Spinal cord (tissue), 10 donors: ENCODE data around the gene LRRC14B. TPM values are rescaled to one million over a fixed set of nuclear protein-coding genes. Genes with fewer than 3 reads are reported as not detected.
"Not testable (repeated sequence)": the region's sequence is repeated elsewhere in the genome, so short reads cannot be mapped to it uniquely, and the experiment has no call there.

Source experiments
- DNase-seq, 6 donors: peaks; one replicate each; pipeline versions ENCODE4 v3.0.0 to v3.0.0-alpha.2; 2013 to 2015; ENCODE audit warnings: low spot score in 6 of 6, low read depth in 4 of 6
- H3K27ac ChIP-seq: one replicate; pipeline ENCODE4 v1.5.1; 2013; ENCODE audit warnings: low read depth, low read length, control low read depth
- H3K27me3 ChIP-seq: one replicate; pipeline ENCODE4 v1.6.1; 2013; ENCODE audit warnings: low read length; ENCODE audit not compliant: control insufficient read depth, insufficient read depth
- H3K36me3 ChIP-seq: one replicate; pipeline ENCODE4 v1.6.1; 2013; ENCODE audit warnings: low read length; ENCODE audit not compliant: control insufficient read depth, insufficient read depth
- H3K4me1 ChIP-seq: one replicate; pipeline ENCODE4 v1.6.1; 2013; ENCODE audit warnings: low read length; ENCODE audit not compliant: control insufficient read depth, insufficient read depth
- H3K4me3 ChIP-seq: one replicate; pipeline ENCODE4 v1.5.1; 2013; ENCODE audit warnings: low read depth, low read length, control low read depth
- H3K9me3 ChIP-seq: one replicate; pipeline ENCODE4 v1.6.1; 2013; ENCODE audit warnings: low read length; ENCODE audit not compliant: control insufficient read depth, insufficient read depth
- WGBS: methylation state at CpG from one replicate; pipeline ENCODE4 v1.1.5; 2013; ENCODE audit warnings: missing lambda C conversion rate; ENCODE audit not compliant: insufficient coverage; 5-methylcytosine and 5-hydroxymethylcytosine counted together
- polyA plus RNA-seq, 2 donors: library from polyadenylated mRNA; unstranded; fragments of 120-200 nt; gene quantifications; one replicate each; pipeline ENCODE4 v1.2.1, GENCODE V29; 2013; ENCODE audit not compliant: insufficient read length in 2 of 2
- small RNA-seq: library from RNA; depleted of rRNA; stranded (forward); fragments of <200 nt; gene quantifications from one replicate; pipeline ENCODE3, GENCODE V24; 2014; ENCODE audit warnings: low replicate concordance
- total RNA-seq, 2 donors: library from RNA; depleted of rRNA in 1 of 2; stranded (reverse); fragments of 120-200 nt in 1 of 2; fragments of >200 nt in 1 of 2; gene quantifications; one replicate each; pipeline versions ENCODE4 v1.2.3 to v1.2.4, GENCODE V29; 2013 to 2014
- donor health status: healthy.

Gene LRRC14B
- total and polyA plus RNA-seq, 4 donors, result 0.39 to 2.7 (median 1.1) TPM

DNA sequence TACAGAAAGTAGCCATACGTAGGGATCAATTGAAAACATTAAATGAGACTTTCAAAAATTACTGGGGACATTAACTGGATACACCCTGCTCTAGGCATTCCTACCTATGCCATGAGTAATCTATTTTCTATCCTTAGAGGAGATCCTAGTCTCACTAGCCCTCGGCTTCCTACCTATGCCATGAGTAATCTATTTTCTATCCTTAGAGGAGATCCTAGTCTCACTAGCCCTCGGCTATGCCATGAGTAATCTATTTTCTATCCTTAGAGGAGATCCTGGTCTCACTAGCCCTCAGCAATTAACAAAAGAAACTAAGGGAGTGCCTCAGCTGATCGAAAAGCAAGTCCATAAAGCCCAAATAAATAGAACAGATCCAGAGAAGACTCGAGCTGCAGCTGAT lies 54.4 kb downstream of the LRRC14B start:
- WGBS, result 81% methylated on average over 3 of the region's 5 CpGs
- DNase-seq, H3K4me1 ChIP-seq, H3K27ac ChIP-seq, H3K4me3 ChIP-seq, H3K9me3 ChIP-seq, H3K27me3 ChIP-seq: not testable (repeated sequence)
- peaks cover 11% of the 10 kb centered on the region for H3K36me3 ChIP-seq

Small RNA genes lying within 50 kb of the gene (small RNA-seq; reads per million reads assigned to genes)
- gene RF00019, result not detected

Other genes with a start within 250 kb of the LRRC14B start
- 10 to 100 TPM in 1 of 2 donors, 1 to 10 TPM in 1; 4.2 to 11.6 TPM for gene PLEKHG4B, start 99.3 kb upstream of the LRRC14B start, total RNA-seq
- 10 to 100 TPM; 15.7 to 18.2 TPM for gene PLEKHG4B, start 99.3 kb upstream of the LRRC14B start, polyA plus RNA-seq
- 1 to 10 TPM; 7.8 to 8.9 TPM for gene CCDC127, start 26.7 kb downstream of the LRRC14B start, total RNA-seq
- 10 to 100 TPM; 16.4 to 21.0 TPM for gene CCDC127, start 26.7 kb downstream of the LRRC14B start, polyA plus RNA-seq
- gene SDHA, start 26.8 kb downstream of the LRRC14B start, total RNA-seq, result 100 to 1,000 TPM; 113 to 127 TPM
- gene SDHA, start 26.8 kb downstream of the LRRC14B start, polyA plus RNA-seq, result 100 to 1,000 TPM; 144 to 166 TPM
- 100 to 1,000 TPM in 1 of 2 donors, 10 to 100 TPM in 1; 85.2 to 160 TPM for gene PDCD6, start 80.2 kb downstream of the LRRC14B start, total RNA-seq
- 100 to 1,000 TPM; 140 to 151 TPM for gene PDCD6, start 80.2 kb downstream of the LRRC14B start, polyA plus RNA-seq
- gene AHRR, start 130.2 kb downstream of the LRRC14B start, total RNA-seq, result 1 to 10 TPM; 2.8 to 3.4 TPM
- 1 to 10 TPM; 4.3 to 5.5 TPM for gene AHRR, start 130.2 kb downstream of the LRRC14B start, polyA plus RNA-seq